Measurements from ENCODE around the gene CCDC127. TPM values are rescaled to one million over a fixed set of nuclear protein-coding genes. Genes with fewer than 3 reads are reported as not detected.

Gene CCDC127
- total RNA-seq, 4 donors from 2014 or later, result 4.4 to 5.2 (median 4.8) TPM

- 47 to 74% methylated on average over 7 of the region's 21 CpGs for WGBS, 2 donors
- H3K4me3 ChIP-seq (replicated peaks in 1 of 3), result no peak overlapping the region
- H3K9me3 ChIP-seq, result no peaks in the 10 kb centered on the region
- H3K27ac ChIP-seq, result no peak overlapping the region
- no peak for DNase-seq
- intact Hi-C loops (cut with DNase I), result no loop called here
- TF ChIP-seq POLR2A (IDR thresholded peaks at IDR 0.05), result no peak
- TF ChIP-seq CTCF (IDR thresholded peaks at IDR 0.05), result no peak
- H3K36me3 ChIP-seq, result no peaks in the 10 kb centered on the region
- no peaks in the 10 kb centered on the region for H3K27me3 ChIP-seq
- H3K4me1 ChIP-seq, result peaks cover 14 to 25% of the 10 kb centered on the region in 2 donors
These were observed 30.1 kb downstream of the CCDC127 start for GRCh38 chr5:187617-188451.

- 20 to 82% methylated on average over 2 to 13 of the region's 13 CpGs for WGBS, 2 donors
- no peak for DNase-seq
- no peak overlapping the region for H3K4me3 ChIP-seq (replicated peaks in 1 of 3)
- no peaks in the 10 kb centered on the region for H3K36me3 ChIP-seq
- TF ChIP-seq CTCF (IDR thresholded peaks at IDR 0.05) (no peak), POLR2A (IDR thresholded peaks at IDR 0.05) (no peak)
- intact Hi-C loops (cut with DNase I), result no loop called here
- H3K27ac ChIP-seq, result no peak overlapping the region
- peaks cover 14 to 25% of the 10 kb centered on the region in 2 donors for H3K4me1 ChIP-seq
- H3K27me3 ChIP-seq, result no peaks in the 10 kb centered on the region
- H3K9me3 ChIP-seq, result no peaks in the 10 kb centered on the region
These were observed 30.9 kb downstream of the CCDC127 start for GRCh38 chr5:187042-187431.

- peaks cover 10 to 21% of the 10 kb centered on the region in 2 donors for H3K4me1 ChIP-seq
- no peaks in the 10 kb centered on the region for H3K9me3 ChIP-seq
- WGBS, 2 donors, result 79 to 81% methylated on average over 11 to 19 of the region's 28 CpGs
- intact Hi-C loops (cut with DNase I), result no loop called here
- H3K4me3 ChIP-seq (replicated peaks in 1 of 3), result no peak overlapping the region
- no peaks in the 10 kb centered on the region for H3K27me3 ChIP-seq
- DNase-seq, result no peak
- no peak for TF ChIP-seq CTCF (IDR thresholded peaks at IDR 0.05)
- no peak for TF ChIP-seq POLR2A (IDR thresholded peaks at IDR 0.05)
- no peak overlapping the region for H3K27ac ChIP-seq
- no peaks in the 10 kb centered on the region for H3K36me3 ChIP-seq
These were observed 31.6 kb downstream of the CCDC127 start for GRCh38 chr5:186091-187041.

- intact Hi-C loops (cut with DNase I), result no loop called here
- no peak overlapping the region for H3K27ac ChIP-seq
- no peak for DNase-seq
These were observed 32.6 kb downstream of the CCDC127 start for GRCh38 chr5:185095-186070.

More at GRCh38 chr5:185095-186070, 32.6 kb downstream of the CCDC127 start:
- no peak for TF ChIP-seq POLR2A (IDR thresholded peaks at IDR 0.05)
- no peak for TF ChIP-seq CTCF (IDR thresholded peaks at IDR 0.05)
- H3K27me3 ChIP-seq, result no peaks in the 10 kb centered on the region
- peaks cover under 1 to 11% of the 10 kb centered on the region in 2 donors for H3K4me1 ChIP-seq
- no peaks in the 10 kb centered on the region for H3K9me3 ChIP-seq
- H3K36me3 ChIP-seq, result no peaks in the 10 kb centered on the region
- WGBS, 2 donors, result 85 to 88% methylated on average over 17 to 21 of the region's 21 CpGs
- no peak overlapping the region for H3K4me3 ChIP-seq (replicated peaks in 1 of 3)
